Stimulated activated CD8-positive, alpha-beta memory T cell treated with anti-CD3 and anti-CD28 coated beads, Interleukin-12 subunit alpha, Interleukin-12 subunit beta, amount 100 ng/mL, for 24 hours (primary cell): ENCODE measurements around the gene PHLDA3.
"Not testable (repeated sequence)": the region's sequence is repeated elsewhere in the genome, so short reads cannot be mapped to it uniquely, and the experiment has no call there.

Experiments used
- DNase-seq: peaks from one replicate; pipeline ENCODE4 v3.0.0-alpha.2; 2020; ENCODE audit errors: extremely low read depth

Gene PHLDA3

GRCh38 chr1:201503397-201504176 is 34.6 kb upstream of the PHLDA3 start:
- no peak for DNase-seq

GRCh38 chr1:201502511-201502857 is 33.5 kb upstream of the PHLDA3 start:
- no peak for DNase-seq

- DNase-seq, result no peak
Measured at GRCh38 chr1:201501812-201502510, 33.0 kb upstream of the PHLDA3 start.

- DNase-seq, result no peak
Measured at GRCh38 chr1:201501144-201501543, 32.2 kb upstream of the PHLDA3 start.

GRCh38 chr1:201500670-201501120 is 31.7 kb upstream of the PHLDA3 start:
- DNase-seq, result no peak

GRCh38 chr1:201499795-201500669 is 31.0 kb upstream of the PHLDA3 start:
- DNase-seq, result no peak

- DNase-seq, result no peak
Measured at GRCh38 chr1:201499191-201499590, 30.2 kb upstream of the PHLDA3 start.

GRCh38 chr1:201498621-201499020 is 29.6 kb upstream of the PHLDA3 start:
- DNase-seq, result no peak

GRCh38 chr1:201497935-201498509 is 29.0 kb upstream of the PHLDA3 start:
- no peak for DNase-seq

- DNase-seq, result no peak
Measured at GRCh38 chr1:201496296-201496690, 27.3 kb upstream of the PHLDA3 start.

- DNase-seq, result no peak
Measured at GRCh38 chr1:201495551-201496295, 26.7 kb upstream of the PHLDA3 start.

GRCh38 chr1:201493757-201494617 is 25.0 kb upstream of the PHLDA3 start:
- DNase-seq, result no peak

- not testable (repeated sequence) for DNase-seq
Measured at GRCh38 chr1:201493026-201493656, 24.2 kb upstream of the PHLDA3 start.

- no peak for DNase-seq
Measured at GRCh38 chr1:201491896-201492511, 23.0 kb upstream of the PHLDA3 start.

- no peak for DNase-seq
Measured at GRCh38 chr1:201490708-201491131, 21.7 kb upstream of the PHLDA3 start.

GRCh38 chr1:201489643-201490261 is 20.8 kb upstream of the PHLDA3 start:
- DNase-seq, result no peak

GRCh38 chr1:201488830-201489589 is 20.0 kb upstream of the PHLDA3 start:
- no peak for DNase-seq

GRCh38 chr1:201487742-201488141 is 18.8 kb upstream of the PHLDA3 start:
- no peak for DNase-seq
